HG02970 (cell line): ENCODE results near the gene NTRK1.

Experiments
- ATAC-seq: cut with Tn5 transposase; IDR thresholded peaks from one replicate; pipeline ENCODE4 v1.9.1; 2021; ENCODE audit warnings: mild to moderate bottlenecking, moderate library complexity, moderate number of reproducible peaks; ENCODE audit not compliant: unreplicated experiment, low FRiP score

Gene NTRK1

DNA sequence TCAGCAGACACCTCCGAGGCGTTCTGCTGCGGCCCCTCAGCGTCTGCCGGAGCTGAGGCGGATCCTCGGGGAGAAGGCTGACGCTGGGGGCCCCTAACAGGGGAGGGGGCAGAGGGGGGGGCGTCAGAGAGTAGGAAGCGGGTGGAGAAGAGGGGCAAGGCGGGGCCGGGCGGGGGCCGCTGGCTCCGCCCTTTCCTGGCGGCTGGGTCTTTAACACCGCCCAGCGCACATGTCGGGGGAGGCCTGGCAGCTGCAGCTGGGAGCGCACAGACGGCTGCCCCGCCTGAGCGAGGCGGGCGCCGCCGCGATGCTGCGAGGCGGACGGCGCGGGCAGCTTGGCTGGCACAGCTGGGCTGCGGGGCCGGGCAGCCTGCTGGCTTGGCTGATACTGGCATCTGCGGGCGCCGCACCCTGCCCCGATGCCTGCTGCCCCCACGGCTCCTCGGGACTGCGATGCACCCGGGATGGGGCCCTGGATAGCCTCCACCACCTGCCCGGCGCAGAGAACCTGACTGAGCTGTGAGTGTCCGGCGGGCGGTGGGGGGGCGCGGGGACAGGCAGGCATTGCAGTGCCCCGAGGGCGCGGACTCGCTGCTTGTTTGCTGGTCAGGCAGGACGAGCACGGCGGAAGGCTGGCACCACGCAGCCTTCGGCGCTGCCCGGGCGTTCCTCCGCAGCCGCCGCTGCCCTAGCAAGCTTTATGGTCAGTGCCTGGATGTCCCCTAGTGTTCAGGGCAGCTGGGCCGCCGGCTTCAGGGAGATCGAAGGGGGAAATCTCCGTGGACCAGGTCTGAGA lies at the start of gene NTRK1:
NTRK1 (plus strand) TSS at position 238 of the 796 bp plus-strand sequence; CDS start at position 308, 70 bp downstream.
- no peak for ATAC-seq

- no peak for ATAC-seq
These were observed 49.5 kb upstream of the NTRK1 start for GRCh38 chr1:156811168-156811567.

- no peak for ATAC-seq
These were observed 48.2 kb upstream of the NTRK1 start for GRCh38 chr1:156812293-156812990.

GRCh38 chr1:156813298-156813697 lies 47.4 kb upstream of the NTRK1 start:
- ATAC-seq, result no peak

- no peak for ATAC-seq
These were observed 46.7 kb upstream of the NTRK1 start for GRCh38 chr1:156813750-156814570.

DNA sequence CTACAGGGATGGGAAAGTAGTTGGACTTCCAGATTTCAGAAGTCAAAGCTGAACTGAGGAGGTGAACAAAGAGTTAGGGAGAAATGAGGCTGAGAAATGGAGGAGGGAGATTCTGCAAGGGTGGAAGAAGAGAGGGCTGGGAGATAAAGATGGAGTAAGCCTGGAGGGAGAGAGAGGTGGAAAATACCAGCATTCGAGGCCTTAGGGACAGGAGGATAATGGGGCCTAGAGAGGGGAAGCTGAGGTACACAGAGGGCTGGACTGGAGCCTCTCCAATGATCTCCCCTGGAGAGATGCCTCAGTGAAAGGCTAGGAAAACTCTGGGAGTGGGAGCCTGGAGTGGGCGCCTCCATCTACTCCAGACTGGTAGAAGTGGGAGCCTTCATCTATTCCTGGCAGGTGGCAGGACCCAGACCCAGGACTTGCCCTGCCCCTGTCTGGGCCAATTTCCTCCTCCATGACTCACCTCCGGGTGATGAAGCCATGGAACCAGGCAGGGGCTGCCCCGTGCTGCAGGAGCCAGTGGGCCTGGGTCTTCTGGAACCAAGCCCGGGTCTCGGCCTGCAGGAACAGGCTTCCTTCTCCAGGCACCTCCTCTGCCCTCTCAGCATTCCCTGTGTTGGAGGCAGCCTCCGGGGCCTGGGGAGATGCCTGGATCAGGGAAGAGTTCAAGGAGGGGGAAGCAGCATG lies 45.9 kb upstream of the NTRK1 start:
- no peak for ATAC-seq

GRCh38 chr1:156815307-156815826 lies 45.3 kb upstream of the NTRK1 start:
- no peak for ATAC-seq

DNA sequence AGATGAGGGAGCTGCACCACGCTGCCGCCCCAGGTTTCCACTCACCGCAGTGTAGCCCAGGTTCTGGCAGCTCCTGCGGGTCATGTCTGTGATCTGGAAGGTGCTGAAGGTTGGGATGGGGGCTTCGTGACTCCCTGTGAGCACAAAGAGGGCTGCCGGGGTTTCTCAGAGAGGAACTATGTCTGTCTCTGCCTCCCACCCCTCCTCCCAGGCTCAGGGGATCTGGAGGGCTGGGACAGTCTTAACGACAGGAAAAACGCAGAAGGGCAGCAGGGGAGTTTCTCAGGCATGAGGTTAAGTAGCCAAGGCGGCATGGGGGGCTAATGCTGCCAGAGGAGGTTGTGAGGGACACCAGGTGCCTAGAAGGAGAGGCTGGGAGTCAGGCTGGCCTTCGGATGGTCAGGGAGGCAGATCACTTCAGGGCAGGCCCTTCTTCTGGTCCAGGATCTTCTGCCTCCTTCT lies 44.7 kb upstream of the NTRK1 start:
- no peak for ATAC-seq

- ATAC-seq, result no peak
These were observed 43.9 kb upstream of the NTRK1 start, which contains the start of gene SH2D2A for GRCh38 chr1:156816561-156817328. SH2D2A (minus strand) TSS chr1:156816848; CDS start chr1:156816708, 140 bp downstream.

DNA sequence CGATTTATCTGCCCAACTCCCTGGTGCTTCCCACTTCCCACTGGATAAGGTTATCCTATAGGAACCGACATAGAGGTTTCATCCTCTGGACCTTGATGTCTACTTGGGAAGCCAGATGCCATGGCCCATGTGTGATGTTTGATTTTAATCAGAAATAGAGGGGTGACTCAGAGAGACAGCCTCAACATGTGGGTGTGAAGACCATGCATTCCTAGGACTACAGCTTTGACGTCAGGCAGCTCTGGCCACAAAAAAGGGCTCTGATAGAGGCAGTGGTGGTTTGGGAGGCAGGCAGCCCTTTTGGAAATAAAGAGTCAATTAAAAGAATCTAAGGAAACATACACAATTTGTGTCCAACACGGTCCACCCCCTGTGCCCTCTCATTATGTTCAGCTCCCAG lies 38.9 kb upstream of the NTRK1 start:
- ATAC-seq, result no peak

GRCh38 chr1:156822680-156823079 lies 38.0 kb upstream of the NTRK1 start:
- no peak for ATAC-seq

DNA sequence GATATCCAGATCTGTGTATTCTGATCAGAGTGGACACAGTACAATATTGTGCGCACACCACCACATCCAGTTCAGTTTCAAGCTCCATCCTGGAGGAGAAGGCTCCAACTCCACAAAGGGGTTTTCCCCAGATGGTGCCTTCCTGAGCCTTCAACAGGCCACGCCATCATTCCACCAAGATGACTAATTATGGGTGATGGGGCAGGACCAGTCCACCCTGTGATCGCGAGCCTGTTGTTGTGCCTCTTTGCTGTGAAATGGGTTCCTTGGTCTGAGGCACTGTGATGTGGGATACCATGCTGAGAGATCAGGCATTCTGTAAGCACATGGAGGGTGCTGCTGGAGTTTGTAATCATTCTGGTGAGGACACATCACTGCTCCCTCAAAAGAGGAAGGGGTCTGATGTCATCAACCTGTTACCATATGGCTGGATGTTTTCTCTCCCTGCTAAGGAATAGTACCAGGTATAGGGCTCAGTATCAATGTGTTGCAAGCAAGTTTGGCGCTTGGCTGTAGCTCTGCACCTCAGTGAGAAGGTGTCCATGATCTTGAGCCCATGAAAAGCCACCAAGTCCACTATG lies 37.4 kb upstream of the NTRK1 start:
- ATAC-seq, result no peak

- no peak for ATAC-seq
These were observed 34.0 kb upstream of the NTRK1 start for GRCh38 chr1:156826630-156827029.

- no peak for ATAC-seq
These were observed 32.1 kb upstream of the NTRK1 start for GRCh38 chr1:156828400-156829124.

- no peak for ATAC-seq
These were observed 28.2 kb upstream of the NTRK1 start for GRCh38 chr1:156832434-156832833.

DNA sequence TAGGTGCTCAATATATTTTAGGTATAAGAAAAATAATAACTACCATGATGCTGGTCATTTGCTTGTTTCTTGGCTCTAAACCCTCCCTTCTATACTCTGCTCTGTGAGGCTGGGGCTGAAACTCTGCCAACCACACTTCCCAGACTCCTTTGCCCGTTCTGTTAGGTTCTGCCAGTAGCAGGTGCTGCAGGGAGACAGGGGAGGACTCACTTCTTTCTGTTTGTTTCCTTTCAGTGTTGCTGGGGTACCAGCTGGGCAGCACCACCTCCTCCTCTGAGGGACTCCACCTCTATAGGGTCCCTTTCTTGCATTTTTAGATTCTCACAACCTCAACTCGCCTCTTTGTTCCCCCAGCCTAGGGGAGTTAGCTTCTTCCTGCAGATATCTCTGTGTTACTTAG lies 27.1 kb upstream of the NTRK1 start:
- no peak for ATAC-seq

GRCh38 chr1:156834322-156834721 lies 26.3 kb upstream of the NTRK1 start:
- ATAC-seq, result no peak

- ATAC-seq, result no peak
These were observed 24.5 kb upstream of the NTRK1 start for GRCh38 chr1:156836041-156836654.
